Activated naive CD4-positive, alpha-beta T cell (primary cell): Measurements from ENCODE around the gene TINAG.

Experiments
- DNase-seq, 4 experiments: peaks; one replicate each; lab custom pipeline; 2025; lab: John Stamatoyannopoulos, UW

Gene TINAG

DNA sequence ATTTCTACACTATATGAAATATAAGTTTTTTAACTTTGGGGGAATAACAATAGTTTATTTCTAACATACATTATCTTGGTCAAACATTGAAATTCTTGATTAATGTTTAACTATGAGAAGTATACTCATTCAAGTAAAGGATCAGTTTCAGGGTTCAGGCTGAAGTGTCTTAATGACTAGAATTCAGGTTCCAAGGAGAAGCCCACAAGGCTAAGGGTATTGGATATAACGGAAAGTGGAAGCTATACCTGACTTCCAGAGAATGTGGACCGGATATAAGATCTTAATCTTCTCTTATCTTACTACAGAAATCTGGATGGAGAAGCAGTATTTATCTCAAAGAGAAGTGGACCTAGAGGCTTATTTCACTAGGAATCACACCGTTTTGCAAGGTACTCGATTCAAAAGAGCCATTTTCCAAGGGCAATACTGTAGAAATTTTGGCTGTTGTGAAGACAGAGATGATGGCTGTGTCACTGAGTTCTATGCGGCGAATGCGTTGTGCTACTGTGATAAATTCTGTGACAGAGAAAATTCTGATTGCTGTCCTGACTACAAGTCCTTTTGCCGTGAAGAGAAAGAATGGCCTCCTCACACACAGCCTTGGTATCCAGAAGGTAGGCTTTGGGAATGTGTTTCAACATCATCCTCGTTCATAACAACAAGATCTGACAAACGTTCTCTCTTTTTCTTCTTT is at the start of gene TINAG:
TSS of gene TINAG (plus strand) at position 153 of the 697 bp plus-strand sequence. CDS start at position 263, 110 bp downstream.
- DNase-seq: no peak

- DNase-seq: no peak
Observed at GRCh38 chr6:54260025-54260424, 48.2 kb upstream of the TINAG start.

- no peak for DNase-seq
Observed at GRCh38 chr6:54262499-54262898, 45.7 kb upstream of the TINAG start.

GRCh38 chr6:54262971-54263370 is 45.3 kb upstream of the TINAG start:
- DNase-seq: no peak

- DNase-seq: no peak
Observed at GRCh38 chr6:54264581-54265272, 43.5 kb upstream of the TINAG start.

GRCh38 chr6:54266400-54266923 is 41.8 kb upstream of the TINAG start:
- no peak for DNase-seq

- no peak for DNase-seq
Observed at GRCh38 chr6:54267798-54268197, 40.4 kb upstream of the TINAG start.

- no peak for DNase-seq
Observed at GRCh38 chr6:54273214-54273820, 34.9 kb upstream of the TINAG start.

- DNase-seq: no peak
Observed at GRCh38 chr6:54274383-54274782, 33.9 kb upstream of the TINAG start.

GRCh38 chr6:54282186-54282585 is 26.1 kb upstream of the TINAG start:
- DNase-seq: no peak

DNA sequence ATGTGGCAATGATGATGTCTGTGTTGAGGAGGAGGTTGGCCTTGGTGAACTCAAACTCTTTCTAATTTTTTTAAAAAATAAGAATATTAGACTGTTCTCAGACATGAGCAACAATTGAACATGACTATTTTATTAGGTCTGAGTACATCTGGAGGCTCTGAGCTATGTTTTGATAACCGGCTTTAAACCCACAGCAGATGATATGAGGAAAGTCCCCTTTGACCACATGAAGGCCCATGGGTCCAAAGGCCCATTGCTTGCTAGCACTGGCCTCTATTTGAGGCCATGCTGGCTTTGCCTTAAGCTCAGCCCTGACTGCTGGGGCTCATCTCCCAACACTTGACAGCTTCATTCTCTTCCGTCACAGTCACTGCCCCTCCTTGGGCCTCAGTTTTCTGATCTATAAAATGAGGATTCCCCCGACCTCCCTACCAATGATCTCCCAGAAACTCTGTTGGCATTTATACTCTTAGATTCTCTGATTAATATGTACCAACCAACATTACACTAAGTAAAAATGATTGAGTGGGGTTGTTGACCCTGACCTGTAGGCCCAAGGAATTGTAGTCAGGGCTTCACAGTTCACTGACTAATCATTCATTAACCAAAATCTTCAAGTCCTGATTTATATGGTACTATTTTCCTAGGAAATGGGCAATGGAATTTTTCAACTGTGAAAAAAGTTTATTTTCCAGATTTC is 23.9 kb upstream of the TINAG start:
- DNase-seq: no peak

DNA sequence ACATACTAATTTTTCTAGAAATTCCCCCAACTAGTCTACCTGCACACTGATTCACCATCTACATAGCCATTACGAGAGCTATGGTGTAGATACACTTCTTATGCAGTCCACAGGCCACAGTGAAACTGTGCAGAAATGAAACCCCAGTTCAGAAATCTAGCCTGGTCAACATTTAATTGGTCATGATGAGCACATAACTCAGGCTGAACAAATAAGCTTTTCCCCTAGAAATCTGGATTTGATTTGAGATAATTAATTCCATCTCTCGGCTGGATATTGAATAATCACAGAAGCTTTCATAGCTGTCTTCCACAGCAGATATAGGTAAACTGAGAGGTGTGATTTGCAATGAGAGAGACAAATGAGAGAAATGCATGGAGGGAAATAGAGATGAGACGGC is 22.6 kb upstream of the TINAG start:
- DNase-seq: no peak

DNA sequence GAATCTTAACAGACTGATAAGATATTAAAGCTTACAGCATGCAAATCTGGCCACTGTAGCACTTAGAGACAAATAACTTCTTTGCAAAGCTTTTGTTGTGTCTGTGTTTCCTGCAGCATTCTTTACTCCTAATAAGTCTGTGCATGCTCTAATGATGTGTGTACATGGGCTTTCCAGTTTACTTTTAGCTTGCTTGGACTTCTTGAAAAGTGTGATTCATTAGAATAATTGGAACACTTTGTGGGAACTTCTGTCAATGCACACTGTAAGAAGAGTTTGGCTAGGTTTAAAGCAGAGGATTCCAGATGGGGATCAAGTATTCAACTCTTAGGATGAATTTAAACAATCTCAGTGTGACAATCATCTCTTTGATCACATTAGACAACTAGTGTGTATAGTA is 22.1 kb upstream of the TINAG start:
- no peak for DNase-seq

DNA sequence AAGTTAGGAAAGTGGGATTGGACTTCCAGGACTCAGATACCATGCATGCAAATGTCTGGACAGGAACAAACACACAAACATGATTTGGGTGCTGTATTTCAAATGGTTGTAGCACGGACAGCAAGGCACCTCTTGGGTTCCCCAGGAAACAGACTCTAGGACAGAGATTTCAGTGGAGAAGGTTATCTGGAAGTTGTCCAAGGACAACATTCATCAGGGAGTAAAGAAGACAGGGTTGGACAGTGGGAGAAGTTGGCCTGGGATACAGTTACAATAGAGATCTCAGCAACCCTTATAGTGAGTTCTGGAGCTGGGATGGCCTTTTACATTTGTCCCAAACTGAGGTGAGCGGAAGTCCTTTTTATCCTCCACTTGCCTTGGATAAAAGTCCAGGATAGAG is 19.8 kb upstream of the TINAG start:
- DNase-seq: no peak

- no peak for DNase-seq
Observed at GRCh38 chr6:54289426-54289825, 18.8 kb upstream of the TINAG start.

DNA sequence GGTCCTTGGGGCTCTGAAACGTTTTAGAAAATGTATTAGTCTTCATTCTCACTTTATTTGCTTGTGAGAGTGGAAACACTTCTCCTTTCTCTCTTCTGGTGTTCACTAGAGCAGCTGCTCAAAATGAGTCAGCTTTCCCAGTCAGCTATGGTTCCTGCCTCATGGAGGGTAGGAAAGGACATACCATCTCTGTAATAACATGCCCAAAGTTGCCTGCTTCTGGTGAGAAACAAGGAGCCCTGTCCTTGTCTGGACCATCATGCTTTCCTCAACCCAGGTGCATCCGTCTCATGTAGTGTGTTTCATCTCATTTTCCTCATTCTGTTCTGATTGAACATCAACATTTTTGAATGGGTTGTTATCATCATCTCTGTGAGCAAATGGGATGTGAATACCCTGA is 17.1 kb upstream of the TINAG start:
- DNase-seq: no peak

- no peak for DNase-seq
Observed at GRCh38 chr6:54291738-54292137, 16.5 kb upstream of the TINAG start.

DNA sequence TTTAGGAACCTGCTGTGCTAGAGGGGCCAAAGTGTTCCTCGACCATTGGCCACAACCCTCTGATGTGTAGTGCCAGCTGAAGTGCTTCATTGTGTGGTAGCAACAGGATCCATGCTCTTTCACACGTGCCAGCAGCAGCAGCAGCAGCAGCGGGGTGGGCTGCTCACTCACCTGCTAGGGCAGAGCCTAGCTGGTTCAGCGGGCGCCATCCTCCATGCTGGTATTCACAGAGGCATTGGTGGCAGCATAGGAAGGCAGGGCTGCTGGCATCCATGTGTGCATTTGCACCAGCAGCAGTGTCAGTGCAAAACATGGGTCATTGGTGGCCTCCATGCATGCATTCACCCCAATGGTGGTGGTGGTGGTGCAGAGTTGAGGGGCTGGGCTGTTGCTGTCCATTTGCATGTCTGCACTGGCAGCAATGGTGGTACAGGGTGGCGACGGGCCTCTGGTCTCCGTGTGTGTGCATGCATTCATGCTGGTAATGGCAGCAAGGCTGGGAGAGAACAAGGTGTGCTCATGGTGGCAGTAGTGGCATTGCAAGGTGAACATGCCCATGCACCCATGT is 13.2 kb upstream of the TINAG start:
- no peak for DNase-seq

DNA sequence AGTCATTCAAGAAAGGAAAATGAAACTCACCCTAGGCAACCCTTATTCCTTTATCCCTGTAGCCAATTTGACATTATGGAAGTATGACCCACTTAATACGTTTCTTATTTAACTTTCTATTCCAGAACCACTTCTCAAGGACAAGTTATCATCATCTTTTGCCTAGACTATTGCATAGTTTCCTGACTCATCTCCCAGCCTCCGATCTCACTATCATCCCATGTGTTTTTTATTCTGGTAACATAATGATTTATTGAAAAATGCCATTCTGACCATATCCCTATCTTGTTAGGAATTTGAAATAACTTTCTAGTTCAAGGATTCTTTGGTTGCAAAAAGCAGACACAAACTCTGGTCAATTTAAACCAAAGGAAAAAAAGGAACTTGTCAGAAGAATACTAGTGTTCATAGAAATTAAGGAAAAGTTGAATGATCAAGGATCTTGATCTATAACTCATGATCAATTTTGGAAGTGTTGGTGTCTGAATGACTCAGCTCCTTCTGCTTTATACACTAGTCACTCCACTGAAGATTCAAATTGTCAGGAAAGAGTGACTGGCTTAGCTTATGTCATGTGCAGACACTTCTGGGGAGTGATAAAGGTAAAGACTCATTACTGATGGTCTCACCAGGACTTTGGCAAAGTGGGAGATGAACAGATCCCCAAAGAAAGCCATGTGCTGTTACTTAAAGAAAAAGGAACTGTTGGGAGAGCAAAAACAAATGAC is 8.5 kb upstream of the TINAG start:
- DNase-seq: no peak

DNA sequence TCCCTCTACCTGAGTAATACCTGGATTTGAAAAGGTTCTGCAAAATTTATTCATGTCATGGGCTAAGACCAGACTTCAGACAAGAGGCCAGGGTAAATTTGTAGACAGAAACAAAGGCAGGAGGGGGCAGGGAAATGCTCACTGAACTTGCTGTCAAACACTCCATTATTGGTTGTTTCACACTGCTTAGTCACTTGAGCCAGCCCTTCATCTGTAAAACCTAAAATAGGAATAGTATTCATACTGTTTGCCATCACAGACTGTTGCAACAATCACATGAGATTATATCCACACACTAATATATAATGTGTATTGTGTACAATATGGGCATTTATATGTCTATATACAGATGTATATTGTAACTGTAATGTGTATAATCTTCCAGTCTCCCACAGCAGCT is 6.5 kb upstream of the TINAG start:
- DNase-seq: no peak

- DNase-seq: no peak
Observed at GRCh38 chr6:54307439-54307910, 766 bp upstream of the TINAG start.
